Fibroblast of lung (primary cell): Measurements from ENCODE around the gene PFDN2.

Experiments
- EZH2 ChIP-seq: IDR thresholded peaks from 2 replicates; pipeline ENCODE4 v1.5.1; 2012; ENCODE audit warnings: low read length, control low read depth, mild to moderate bottlenecking; ENCODE audit errors: missing control alignments
- TF ChIP-seq, protein P1 (sequence below), 2 donors: IDR thresholded peaks in 1 of 2; conservative IDR thresholded peaks in 1 of 2; 1 replicate in 1 of 2; 2 replicates in 1 of 2; pipeline ENCODE4 v1.5.1; 2011 to 2012; ENCODE audit warnings: low read length in 2 of 2, control low read depth in 1 of 2, inconsistent platforms in 1 of 2, low read depth in 1 of 2, mild to moderate bottlenecking in 1 of 2

DNA sequence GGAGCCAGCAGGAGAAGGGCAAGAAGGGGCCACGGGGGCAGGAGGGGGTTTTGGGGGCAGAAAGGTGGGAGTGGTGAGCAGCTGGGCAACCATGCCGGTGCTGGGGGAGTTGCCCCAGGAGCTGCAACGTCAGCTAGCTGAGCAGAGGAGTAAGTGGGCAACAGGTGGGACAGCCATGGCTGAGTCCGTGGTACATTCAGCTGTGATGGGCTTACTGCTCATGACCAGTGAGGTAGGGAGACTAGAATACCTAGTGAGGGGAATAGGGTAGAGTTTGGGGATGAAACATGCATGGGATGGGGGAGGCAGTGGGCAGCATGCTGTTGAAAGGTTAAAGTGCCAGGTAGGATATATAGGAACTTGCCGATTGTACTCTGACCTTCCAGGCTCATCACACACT lies 43.8 kb upstream of the PFDN2 start:
- TF ChIP-seq, protein P1, sequence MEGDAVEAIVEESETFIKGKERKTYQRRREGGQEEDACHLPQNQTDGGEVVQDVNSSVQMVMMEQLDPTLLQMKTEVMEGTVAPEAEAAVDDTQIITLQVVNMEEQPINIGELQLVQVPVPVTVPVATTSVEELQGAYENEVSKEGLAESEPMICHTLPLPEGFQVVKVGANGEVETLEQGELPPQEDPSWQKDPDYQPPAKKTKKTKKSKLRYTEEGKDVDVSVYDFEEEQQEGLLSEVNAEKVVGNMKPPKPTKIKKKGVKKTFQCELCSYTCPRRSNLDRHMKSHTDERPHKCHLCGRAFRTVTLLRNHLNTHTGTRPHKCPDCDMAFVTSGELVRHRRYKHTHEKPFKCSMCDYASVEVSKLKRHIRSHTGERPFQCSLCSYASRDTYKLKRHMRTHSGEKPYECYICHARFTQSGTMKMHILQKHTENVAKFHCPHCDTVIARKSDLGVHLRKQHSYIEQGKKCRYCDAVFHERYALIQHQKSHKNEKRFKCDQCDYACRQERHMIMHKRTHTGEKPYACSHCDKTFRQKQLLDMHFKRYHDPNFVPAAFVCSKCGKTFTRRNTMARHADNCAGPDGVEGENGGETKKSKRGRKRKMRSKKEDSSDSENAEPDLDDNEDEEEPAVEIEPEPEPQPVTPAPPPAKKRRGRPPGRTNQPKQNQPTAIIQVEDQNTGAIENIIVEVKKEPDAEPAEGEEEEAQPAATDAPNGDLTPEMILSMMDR (conservative IDR thresholded peaks at IDR 0.05 in 1 of 2, IDR thresholded peaks at IDR 0.05 in 1 of 2; ENCODE audit: low read depth in 1 of 2, low read length in 2 of 2): no peak
- TF ChIP-seq EZH2: no peak
